NK-92 treated with Interleukin-12 subunit alpha and Interleukin-12 subunit beta, amount 100 ng/mL, for 24 hours (cell line): ENCODE results near the gene FLT1.

Experiments
- DNase-seq: peaks from one replicate; lab custom pipeline; 2025; lab: John Stamatoyannopoulos, UW

FLT1 gene

GRCh38 chr13:28316836-28317235, 178.1 kb downstream of the FLT1 start:
- no peak for DNase-seq

- DNase-seq, result no peak
These were observed 178.8 kb downstream of the FLT1 start for GRCh38 chr13:28316129-28316528.

DNA sequence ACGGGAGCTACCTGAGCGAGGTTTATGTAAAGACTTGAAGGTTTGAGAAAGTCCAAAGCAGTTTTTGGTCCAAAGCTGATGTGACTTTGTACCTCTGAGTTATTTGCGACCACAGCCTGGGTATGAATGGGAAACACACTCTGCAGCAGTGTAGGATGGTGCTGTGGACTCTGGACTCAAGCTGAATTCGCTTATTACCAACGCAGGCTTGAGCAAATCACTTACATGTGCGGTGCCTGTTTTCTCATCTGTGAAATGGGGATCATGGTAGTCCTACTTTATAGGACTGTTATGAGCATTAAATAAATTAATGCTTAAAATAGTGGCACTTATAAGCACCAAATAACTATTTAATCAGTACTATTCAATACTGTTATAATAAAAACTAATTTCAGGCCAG, 180.0 kb downstream of the FLT1 start:
- DNase-seq, result no peak

DNA sequence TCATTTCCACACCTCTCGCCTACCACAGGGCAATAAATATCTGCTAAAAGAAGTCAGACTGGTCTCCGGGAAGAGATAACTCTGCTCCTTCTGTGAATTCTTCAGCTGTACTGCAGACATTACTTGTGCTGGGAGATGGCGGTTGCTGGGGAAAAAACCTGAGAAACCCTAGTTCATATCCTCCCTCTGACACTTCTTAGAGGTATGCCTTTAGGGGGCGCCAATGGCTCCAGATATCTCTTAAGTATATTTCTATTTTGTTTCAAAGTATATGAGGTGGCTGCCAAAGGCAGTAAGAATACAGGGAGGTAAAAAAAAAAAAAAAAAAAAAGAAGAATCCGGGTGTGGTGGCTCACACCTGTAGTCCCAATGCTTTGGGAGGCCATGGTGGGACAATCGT, 181.3 kb downstream of the FLT1 start:
- no peak for DNase-seq

GRCh38 chr13:28306325-28306724, 188.6 kb downstream of the FLT1 start:
- no peak for DNase-seq

- no peak for DNase-seq
These were observed 193.1 kb downstream of the FLT1 start for GRCh38 chr13:28301839-28302238.

DNA sequence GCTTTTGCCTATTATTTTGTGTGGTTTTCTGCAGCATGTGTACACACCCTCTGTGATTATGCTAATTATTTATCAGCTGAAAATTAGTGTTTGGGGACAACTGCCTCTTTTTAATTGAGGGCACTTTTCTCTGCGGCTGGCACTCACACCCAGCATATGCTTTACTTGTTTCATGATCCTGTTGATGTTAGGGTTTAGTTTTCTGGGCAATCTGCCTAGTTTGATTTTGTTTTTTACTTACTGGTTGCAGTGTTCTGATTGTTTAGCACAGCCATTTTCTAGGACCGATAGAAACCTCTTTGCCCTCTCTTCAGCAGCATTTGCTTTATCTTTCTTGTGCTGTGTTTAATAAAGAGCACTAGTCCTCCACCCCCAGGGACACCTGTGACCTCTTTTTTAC, 195.0 kb downstream of the FLT1 start:
- no peak for DNase-seq

- DNase-seq, result no peak
These were observed 197.6 kb downstream of the FLT1 start for GRCh38 chr13:28297341-28297740.

GRCh38 chr13:28286263-28286662, 208.7 kb downstream of the FLT1 start:
- no peak for DNase-seq

DNA sequence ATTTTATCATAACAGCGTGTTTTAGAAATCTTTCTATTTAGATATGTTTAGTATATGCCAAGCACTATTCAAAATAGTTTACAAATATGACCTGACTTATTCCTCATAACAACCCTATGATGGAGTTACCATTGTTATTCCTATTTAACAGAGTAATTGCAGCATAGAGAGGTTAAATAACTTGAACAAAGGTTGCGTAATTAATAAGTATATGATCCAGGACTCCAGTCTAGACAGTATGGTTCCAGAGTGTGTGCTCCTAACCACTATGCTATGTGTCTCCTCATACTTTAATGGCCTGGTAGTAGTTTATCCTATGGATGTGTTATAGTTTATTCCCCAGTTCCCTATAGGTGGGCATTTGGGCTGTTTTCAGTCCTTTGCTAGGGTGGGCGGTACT, 211.3 kb downstream of the FLT1 start:
- no peak for DNase-seq

GRCh38 chr13:28282451-28282850, 212.5 kb downstream of the FLT1 start:
- no peak for DNase-seq

DNA sequence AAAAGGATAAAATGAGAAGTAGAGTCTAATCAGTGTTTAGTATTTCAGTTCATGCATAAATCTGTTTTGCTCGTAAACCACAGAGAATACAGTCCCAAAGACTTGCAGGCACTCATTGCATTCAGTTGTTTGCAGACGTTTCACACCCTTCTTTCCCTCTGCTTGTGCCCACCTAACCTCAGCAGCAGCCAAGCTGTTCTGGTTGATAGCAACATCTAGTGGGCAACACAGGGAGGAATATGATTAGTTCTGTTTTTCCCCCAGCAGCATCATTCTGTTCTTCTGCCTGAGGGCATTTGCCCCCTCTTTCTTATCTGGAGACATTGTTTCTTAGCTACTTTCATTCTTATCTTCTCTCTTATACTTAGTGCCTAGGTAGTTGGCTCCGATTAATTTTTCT, 221.0 kb downstream of the FLT1 start:
- no peak for DNase-seq

GRCh38 chr13:28271056-28271840, 223.7 kb downstream of the FLT1 start:
- DNase-seq, result no peak

DNA sequence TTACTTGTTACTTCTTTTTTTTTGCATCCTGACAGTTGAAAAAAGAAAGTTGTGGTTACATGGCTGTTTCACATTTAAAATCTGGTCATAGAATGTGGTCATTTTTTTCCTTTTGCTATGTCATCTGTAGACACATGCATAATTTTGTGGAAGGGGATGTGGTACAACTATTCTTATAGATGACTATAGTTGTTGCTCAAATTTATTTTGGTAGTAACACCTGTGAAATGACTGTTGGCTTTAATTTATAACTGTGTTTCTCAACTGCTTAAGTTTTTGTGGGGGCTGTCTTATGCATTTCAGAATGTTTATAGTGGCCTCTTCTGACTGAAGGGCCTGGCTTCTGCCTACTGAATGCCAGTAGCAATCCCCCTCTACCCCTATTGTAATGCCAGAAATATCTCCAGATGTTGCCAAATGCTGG, 226.1 kb downstream of the FLT1 start:
- DNase-seq, result no peak

GRCh38 chr13:28267497-28267896, 227.4 kb downstream of the FLT1 start:
- DNase-seq, result no peak

DNA sequence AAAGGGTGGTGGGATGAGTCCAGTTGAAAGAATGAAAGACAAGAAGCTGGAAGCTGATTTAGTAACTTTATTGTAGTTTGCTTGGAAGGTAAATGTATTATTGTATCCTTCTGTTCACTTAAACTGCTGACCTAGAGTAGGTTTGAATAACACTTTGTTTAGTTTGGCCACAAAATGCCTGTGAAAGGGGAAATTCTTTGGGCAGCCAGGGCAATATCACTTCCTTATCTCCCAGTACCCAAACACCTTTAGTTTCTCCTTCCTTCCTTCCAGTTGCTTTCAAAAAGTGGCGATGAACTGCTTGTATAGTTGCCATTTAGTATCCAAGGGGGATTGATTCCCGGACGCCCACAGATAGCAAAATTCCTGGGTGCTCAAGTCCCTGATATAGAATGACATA, 236.5 kb downstream of the FLT1 start:
- no peak for DNase-seq

- no peak for DNase-seq
These were observed 237.6 kb downstream of the FLT1 start for GRCh38 chr13:28257305-28257704.

DNA sequence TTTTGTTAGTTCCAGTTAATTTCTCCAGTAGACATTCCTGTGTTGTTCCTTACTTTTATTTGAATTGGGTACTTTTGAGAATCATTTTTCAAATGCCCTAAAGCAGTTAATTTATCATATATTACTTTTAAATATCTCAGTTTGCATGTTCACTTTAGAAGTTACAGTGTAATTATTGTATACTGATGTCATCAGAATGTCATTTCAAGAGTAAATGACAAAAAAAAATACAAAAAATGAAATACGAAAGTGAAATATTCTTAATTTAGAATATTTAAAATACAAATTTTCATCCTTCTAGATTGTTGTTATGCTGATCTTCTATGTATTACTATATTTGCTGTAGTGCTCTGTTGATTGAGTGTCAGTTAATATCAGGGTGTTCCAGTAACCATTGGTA, 242.4 kb downstream of the FLT1 start:
- no peak for DNase-seq

- DNase-seq, result no peak
These were observed 243.5 kb downstream of the FLT1 start for GRCh38 chr13:28251466-28251865.

DNA sequence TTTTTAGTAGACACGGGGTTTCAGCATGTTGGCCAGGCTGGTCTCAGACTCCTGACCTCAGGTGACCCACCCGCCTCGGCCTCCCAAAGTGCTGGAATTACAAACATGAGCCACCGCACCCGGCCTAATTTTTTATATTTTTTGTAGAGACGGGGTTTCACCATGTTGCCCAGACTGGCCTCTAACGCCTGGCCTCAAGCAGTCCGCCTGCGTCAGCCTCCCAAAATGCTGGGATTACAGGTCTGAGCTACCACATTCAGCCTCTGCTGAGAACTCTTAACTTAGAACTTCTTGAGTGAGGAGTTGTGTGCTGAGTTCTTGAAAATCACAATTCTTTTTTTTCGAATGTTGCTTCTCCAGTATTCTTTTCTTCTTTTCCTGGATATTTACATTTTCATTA, 244.4 kb downstream of the FLT1 start:
- no peak for DNase-seq
